Right atrium auricular region (tissue), 2 donors: ENCODE measurements around the gene DQX1. TPM values are rescaled to one million over a fixed set of nuclear protein-coding genes. Genes with fewer than 3 reads are reported as not detected.

Source experiments
- DNase-seq: peaks from one replicate; pipeline ENCODE4 v3.0.0-alpha.2; 2019; ENCODE audit warnings: low spot score
- H3K27ac ChIP-seq, 2 donors: fragments of 200-600 bp; sonication (generic); 1 replicate in 1 of 2; 2 replicates in 1 of 2; pipeline ENCODE4 v1.5.1; 2016 to 2019
- H3K27me3 ChIP-seq, 2 donors: fragments of 200-600 bp; sonication (generic); one replicate each; pipeline versions ENCODE4 v1.5.1 to v1.6.0; 2017 to 2019
- H3K36me3 ChIP-seq: fragments of 200-600 bp; sonication (generic); one replicate; pipeline ENCODE4 v1.5.1; 2016
- H3K4me1 ChIP-seq, 2 donors: fragments of 200-600 bp; sonication (generic); one replicate each; pipeline versions ENCODE4 v1.5.1 to v1.6.0; 2017 to 2019
- H3K4me3 ChIP-seq, 2 donors: fragments of 200-600 bp; sonication (generic); 1 replicate in 1 of 2; 2 replicates in 1 of 2; pipeline ENCODE4 v1.5.1; 2017 to 2019; ENCODE audit warnings: mild to moderate bottlenecking in 1 of 2, moderate library complexity in 1 of 2
- H3K9me3 ChIP-seq, 2 donors: fragments of 200-600 bp; sonication (generic); one replicate each; pipeline ENCODE4 v1.5.1; 2019
- total RNA-seq, 2 donors: library from RNA; depleted of rRNA; stranded (reverse); fragments of >200 nt; gene quantifications; one replicate each; pipeline ENCODE4 v1.1.0, GENCODE V29; 2016
- TF ChIP-seq, protein P1 (sequence below), 2 donors: fragments of 200-600 bp; sonication (generic); IDR thresholded peaks; one replicate each; pipeline ENCODE4 v1.5.1; 2019; ENCODE audit warnings: antibody characterized with exemption in 2 of 2

Gene DQX1
- total RNA-seq, 2 donors from 2014 or later = not detected

- peaks cover 0 to 31% of the 10 kb centered on the region in 2 donors for H3K4me1 ChIP-seq
- DNase-seq = no peak
- H3K27me3 ChIP-seq = no peaks in the 10 kb centered on the region
- H3K36me3 ChIP-seq = peaks cover 6% of the 10 kb centered on the region
- H3K27ac ChIP-seq = peak overlapping the region; percentile 88 to 91
- no peaks in the 10 kb centered on the region for H3K9me3 ChIP-seq
- H3K4me3 ChIP-seq = peak overlapping the region; percentile 78 to 83
- TF ChIP-seq, protein P1, sequence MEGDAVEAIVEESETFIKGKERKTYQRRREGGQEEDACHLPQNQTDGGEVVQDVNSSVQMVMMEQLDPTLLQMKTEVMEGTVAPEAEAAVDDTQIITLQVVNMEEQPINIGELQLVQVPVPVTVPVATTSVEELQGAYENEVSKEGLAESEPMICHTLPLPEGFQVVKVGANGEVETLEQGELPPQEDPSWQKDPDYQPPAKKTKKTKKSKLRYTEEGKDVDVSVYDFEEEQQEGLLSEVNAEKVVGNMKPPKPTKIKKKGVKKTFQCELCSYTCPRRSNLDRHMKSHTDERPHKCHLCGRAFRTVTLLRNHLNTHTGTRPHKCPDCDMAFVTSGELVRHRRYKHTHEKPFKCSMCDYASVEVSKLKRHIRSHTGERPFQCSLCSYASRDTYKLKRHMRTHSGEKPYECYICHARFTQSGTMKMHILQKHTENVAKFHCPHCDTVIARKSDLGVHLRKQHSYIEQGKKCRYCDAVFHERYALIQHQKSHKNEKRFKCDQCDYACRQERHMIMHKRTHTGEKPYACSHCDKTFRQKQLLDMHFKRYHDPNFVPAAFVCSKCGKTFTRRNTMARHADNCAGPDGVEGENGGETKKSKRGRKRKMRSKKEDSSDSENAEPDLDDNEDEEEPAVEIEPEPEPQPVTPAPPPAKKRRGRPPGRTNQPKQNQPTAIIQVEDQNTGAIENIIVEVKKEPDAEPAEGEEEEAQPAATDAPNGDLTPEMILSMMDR (IDR thresholded peaks at IDR 0.05) = no peak
Observed at GRCh38 chr2:74481961-74482800, 43.9 kb downstream of the DQX1 start.

GRCh38 chr2:74481431-74481830, 44.6 kb downstream of the DQX1 start:
- Histone ChIP-seq H3K4me1 (peaks cover 0 to 31% of the 10 kb centered on the region in 2 donors), H3K27me3 (no peaks in the 10 kb centered on the region), H3K4me3 (peak overlapping the region; percentile 78 to 83), H3K27ac (peak overlapping the region in 1 of 2 donors; percentile 88), H3K36me3 (no peaks in the 10 kb centered on the region), H3K9me3 (no peaks in the 10 kb centered on the region)
- TF ChIP-seq, protein P1 (IDR thresholded peaks at IDR 0.05) = no peak
- DNase-seq = no peak

GRCh38 chr2:74474899-74475298, 51.1 kb downstream of the DQX1 start:
- no peak for DNase-seq
- peaks cover 0 to 20% of the 10 kb centered on the region in 2 donors for H3K4me1 ChIP-seq
- H3K4me3 ChIP-seq = no peak overlapping the region
- H3K27ac ChIP-seq = no peak overlapping the region
- H3K9me3 ChIP-seq = no peaks in the 10 kb centered on the region
- H3K27me3 ChIP-seq = no peaks in the 10 kb centered on the region
- H3K36me3 ChIP-seq = peaks cover 15% of the 10 kb centered on the region
- TF ChIP-seq, protein P1 (IDR thresholded peaks at IDR 0.05) = peak in 1 of 2 donors; percentile 14

GRCh38 chr2:74474481-74474880, 51.5 kb downstream of the DQX1 start:
- DNase-seq = no peak
- TF ChIP-seq, protein P1 (IDR thresholded peaks at IDR 0.05) = no peak
- Histone ChIP-seq H3K9me3 (no peaks in the 10 kb centered on the region), H3K36me3 (peaks cover 15% of the 10 kb centered on the region), H3K4me3 (no peak overlapping the region), H3K27me3 (no peaks in the 10 kb centered on the region), H3K27ac (no peak overlapping the region), H3K4me1 (peaks cover 0 to 20% of the 10 kb centered on the region in 2 donors)

DNA sequence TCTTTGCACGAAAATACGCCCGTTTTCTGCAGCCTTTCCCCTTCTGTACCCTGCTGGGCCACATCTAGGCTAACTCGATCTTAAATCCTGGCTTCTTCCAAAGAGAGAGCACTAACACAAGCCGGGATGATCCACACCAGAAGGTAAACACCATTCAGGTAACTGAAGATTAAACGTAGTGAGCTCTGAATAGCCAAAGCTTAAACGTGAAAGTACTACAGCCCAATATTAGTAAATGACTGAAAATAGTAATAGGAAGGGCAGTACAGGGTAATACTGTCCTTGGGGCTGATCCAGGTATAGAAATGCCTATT, 53.1 kb downstream of the DQX1 start:
- Histone ChIP-seq H3K36me3 (peaks cover 15% of the 10 kb centered on the region), H3K27me3 (no peaks in the 10 kb centered on the region), H3K9me3 (no peaks in the 10 kb centered on the region), H3K27ac (peak overlapping the region; percentile 79 to 90), H3K4me3 (peak overlapping the region; percentile 66 to 68), H3K4me1 (peaks cover 0 to 20% of the 10 kb centered on the region in 2 donors)
- TF ChIP-seq, protein P1 (IDR thresholded peaks at IDR 0.05) = no peak
- no peak for DNase-seq
